ENCODE results near the gene CDKN2AIP.
"Not testable (repeated sequence)": the region's sequence is repeated elsewhere in the genome, so short reads cannot be mapped to it uniquely, and the experiment has no call there.

DNA sequence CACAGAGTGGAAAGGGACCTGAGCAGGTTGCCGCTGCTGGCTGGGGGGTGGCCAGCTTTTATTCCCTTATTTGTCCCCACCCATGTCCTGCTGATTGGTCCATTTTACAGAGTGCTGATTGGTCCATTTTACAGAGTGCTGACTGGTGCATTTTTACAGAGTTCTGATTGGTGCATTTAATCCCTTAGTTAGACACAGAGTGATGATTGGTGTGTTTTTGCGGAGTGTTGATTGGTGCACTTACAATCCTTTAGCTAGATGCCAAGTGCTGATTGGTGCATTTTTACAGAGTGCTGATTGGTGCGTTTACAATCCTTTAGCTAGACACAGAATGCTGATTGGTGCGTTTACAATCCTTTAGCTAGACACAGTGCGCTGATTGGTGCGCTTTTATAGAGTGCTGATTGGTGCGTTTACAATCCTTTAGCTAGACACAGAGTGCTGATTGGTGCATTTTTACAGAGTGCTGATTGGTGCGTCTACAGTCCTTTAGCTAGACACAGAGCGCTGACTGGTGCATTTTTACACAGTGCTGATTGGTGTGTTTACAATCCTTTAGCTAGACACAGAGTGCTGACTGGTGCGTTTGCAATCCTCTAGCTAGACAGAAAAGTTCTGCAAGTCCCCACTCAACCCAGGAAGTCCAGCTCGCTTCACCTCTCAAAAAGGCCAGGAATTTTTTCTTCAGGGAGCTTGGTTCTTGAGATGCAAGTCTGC, 19.6 kb downstream of the CDKN2AIP start:
- TF ChIP-seq, protein P1, sequence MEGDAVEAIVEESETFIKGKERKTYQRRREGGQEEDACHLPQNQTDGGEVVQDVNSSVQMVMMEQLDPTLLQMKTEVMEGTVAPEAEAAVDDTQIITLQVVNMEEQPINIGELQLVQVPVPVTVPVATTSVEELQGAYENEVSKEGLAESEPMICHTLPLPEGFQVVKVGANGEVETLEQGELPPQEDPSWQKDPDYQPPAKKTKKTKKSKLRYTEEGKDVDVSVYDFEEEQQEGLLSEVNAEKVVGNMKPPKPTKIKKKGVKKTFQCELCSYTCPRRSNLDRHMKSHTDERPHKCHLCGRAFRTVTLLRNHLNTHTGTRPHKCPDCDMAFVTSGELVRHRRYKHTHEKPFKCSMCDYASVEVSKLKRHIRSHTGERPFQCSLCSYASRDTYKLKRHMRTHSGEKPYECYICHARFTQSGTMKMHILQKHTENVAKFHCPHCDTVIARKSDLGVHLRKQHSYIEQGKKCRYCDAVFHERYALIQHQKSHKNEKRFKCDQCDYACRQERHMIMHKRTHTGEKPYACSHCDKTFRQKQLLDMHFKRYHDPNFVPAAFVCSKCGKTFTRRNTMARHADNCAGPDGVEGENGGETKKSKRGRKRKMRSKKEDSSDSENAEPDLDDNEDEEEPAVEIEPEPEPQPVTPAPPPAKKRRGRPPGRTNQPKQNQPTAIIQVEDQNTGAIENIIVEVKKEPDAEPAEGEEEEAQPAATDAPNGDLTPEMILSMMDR (IDR thresholded peaks at IDR 0.05): not testable (repeated sequence)
- TF ChIP-seq POLR2A, EP300 (IDR thresholded peaks at IDR 0.05): not testable (repeated sequence)

All from tibial nerve (tissue), 4 donors.